ENCODE measurements around the gene PLCG1.

DNA sequence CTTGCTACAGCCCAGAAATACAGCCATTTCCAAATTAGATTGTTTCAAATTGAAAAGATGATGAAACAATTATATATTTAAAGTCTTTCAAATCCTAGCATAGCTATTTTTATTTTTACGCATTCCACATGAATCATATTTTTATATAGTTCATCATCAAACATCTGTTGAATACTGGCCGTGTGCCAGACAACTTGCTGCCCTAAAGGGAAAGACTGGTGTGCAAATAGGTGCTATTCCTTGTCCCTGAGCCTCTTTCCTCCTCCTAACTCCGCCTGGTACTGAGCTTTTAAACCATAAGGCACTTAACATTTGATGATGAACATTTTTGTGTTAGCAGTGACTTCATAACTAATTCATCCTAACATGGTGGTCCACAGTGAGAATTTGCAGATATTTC lies 18.7 kb upstream of the PLCG1 start:
- no peak for TF ChIP-seq EP300 (conservative IDR thresholded peaks at IDR 0.05; ENCODE audit: poor library complexity, severe bottlenecking)
- TF ChIP-seq, protein P1, sequence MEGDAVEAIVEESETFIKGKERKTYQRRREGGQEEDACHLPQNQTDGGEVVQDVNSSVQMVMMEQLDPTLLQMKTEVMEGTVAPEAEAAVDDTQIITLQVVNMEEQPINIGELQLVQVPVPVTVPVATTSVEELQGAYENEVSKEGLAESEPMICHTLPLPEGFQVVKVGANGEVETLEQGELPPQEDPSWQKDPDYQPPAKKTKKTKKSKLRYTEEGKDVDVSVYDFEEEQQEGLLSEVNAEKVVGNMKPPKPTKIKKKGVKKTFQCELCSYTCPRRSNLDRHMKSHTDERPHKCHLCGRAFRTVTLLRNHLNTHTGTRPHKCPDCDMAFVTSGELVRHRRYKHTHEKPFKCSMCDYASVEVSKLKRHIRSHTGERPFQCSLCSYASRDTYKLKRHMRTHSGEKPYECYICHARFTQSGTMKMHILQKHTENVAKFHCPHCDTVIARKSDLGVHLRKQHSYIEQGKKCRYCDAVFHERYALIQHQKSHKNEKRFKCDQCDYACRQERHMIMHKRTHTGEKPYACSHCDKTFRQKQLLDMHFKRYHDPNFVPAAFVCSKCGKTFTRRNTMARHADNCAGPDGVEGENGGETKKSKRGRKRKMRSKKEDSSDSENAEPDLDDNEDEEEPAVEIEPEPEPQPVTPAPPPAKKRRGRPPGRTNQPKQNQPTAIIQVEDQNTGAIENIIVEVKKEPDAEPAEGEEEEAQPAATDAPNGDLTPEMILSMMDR (IDR thresholded peaks at IDR 0.05; ENCODE audit: poor library complexity, severe bottlenecking): no peak
- no peak for TF ChIP-seq SMC3 (conservative IDR thresholded peaks at IDR 0.05; ENCODE audit: poor library complexity)
- TF ChIP-seq TAF1 (IDR thresholded peaks at IDR 0.05; ENCODE audit: low read depth): no peak

All from neural cell (in vitro differentiated cells).